ENCODE data around the gene FAR1.
"Not testable (repeated sequence)": the region's sequence is repeated elsewhere in the genome, so short reads cannot be mapped to it uniquely, and the experiment has no call there.

The FAR1 gene

GRCh38 chr11:13705710-13706109, 37.2 kb downstream of the FAR1 start:
- DNase-seq (ENCODE audit: low read depth in 2 of 2), result no peak

- DNase-seq (ENCODE audit: low read depth in 2 of 2), result no peak
Measured at GRCh38 chr11:13713982-13714381, 45.5 kb downstream of the FAR1 start.

GRCh38 chr11:13717331-13717730, 48.9 kb downstream of the FAR1 start:
- no peak for DNase-seq (ENCODE audit: low read depth in 2 of 2)

- DNase-seq (ENCODE audit: low read depth in 2 of 2), result no peak
Measured at GRCh38 chr11:13718394-13718793, 49.9 kb downstream of the FAR1 start.

GRCh38 chr11:13720940-13721339, 52.5 kb downstream of the FAR1 start:
- DNase-seq (ENCODE audit: low read depth in 2 of 2), result no peak

GRCh38 chr11:13721760-13722159, 53.3 kb downstream of the FAR1 start:
- DNase-seq (ENCODE audit: low read depth in 2 of 2), result no peak

- no peak for DNase-seq (ENCODE audit: low read depth in 2 of 2)
Measured at GRCh38 chr11:13726456-13726855, 58.0 kb downstream of the FAR1 start.

GRCh38 chr11:13728076-13728475, 59.6 kb downstream of the FAR1 start:
- no peak for DNase-seq (ENCODE audit: low read depth in 2 of 2)

- no peak for DNase-seq (ENCODE audit: low read depth in 2 of 2)
Measured at GRCh38 chr11:13734530-13734929, 66.1 kb downstream of the FAR1 start.

GRCh38 chr11:13745165-13745564, 76.7 kb downstream of the FAR1 start:
- no peak for DNase-seq (ENCODE audit: low read depth in 2 of 2)

GRCh38 chr11:13753316-13753715, 84.8 kb downstream of the FAR1 start:
- not testable (repeated sequence) for DNase-seq (ENCODE audit: low read depth in 2 of 2)

GRCh38 chr11:13759050-13759449, 90.6 kb downstream of the FAR1 start:
- DNase-seq (ENCODE audit: low read depth in 2 of 2), result no peak

GRCh38 chr11:13760115-13760514, 91.6 kb downstream of the FAR1 start:
- DNase-seq (ENCODE audit: low read depth in 2 of 2), result no peak

- no peak for DNase-seq (ENCODE audit: low read depth in 2 of 2)
Measured at GRCh38 chr11:13761250-13761649, 92.8 kb downstream of the FAR1 start.

GRCh38 chr11:13761716-13762115, 93.2 kb downstream of the FAR1 start:
- DNase-seq (ENCODE audit: low read depth in 2 of 2), result no peak

GRCh38 chr11:13762718-13763117, 94.2 kb downstream of the FAR1 start:
- no peak for DNase-seq (ENCODE audit: low read depth in 2 of 2)

- no peak for DNase-seq (ENCODE audit: low read depth in 2 of 2)
Measured at GRCh38 chr11:13763341-13763740, 94.9 kb downstream of the FAR1 start.

GRCh38 chr11:13765886-13766285, 97.4 kb downstream of the FAR1 start:
- DNase-seq (ENCODE audit: low read depth in 2 of 2), result no peak

- DNase-seq (ENCODE audit: low read depth in 2 of 2), result no peak
Measured at GRCh38 chr11:13767471-13767870, 99.0 kb downstream of the FAR1 start.

- DNase-seq (ENCODE audit: low read depth in 2 of 2), result no peak
Measured at GRCh38 chr11:13769188-13769587, 100.7 kb downstream of the FAR1 start.

GRCh38 chr11:13771151-13771550, 102.7 kb downstream of the FAR1 start:
- DNase-seq (ENCODE audit: low read depth in 2 of 2), result no peak

GRCh38 chr11:13772223-13773046, 104.0 kb downstream of the FAR1 start:
- DNase-seq (ENCODE audit: low read depth in 2 of 2), result no peak

GRCh38 chr11:13775471-13775870, 107.0 kb downstream of the FAR1 start:
- no peak for DNase-seq (ENCODE audit: low read depth in 2 of 2)
